CD14-positive monocyte (primary cell): Measurements from ENCODE around the gene BOC. TPM values are rescaled to one million over a fixed set of nuclear protein-coding genes. Genes with fewer than 3 reads are reported as not detected.

Experiments used
- DNase-seq, 3 donors: peaks; one replicate each; pipeline ENCODE4 v3.0.0-alpha.2; 2011 to 2022
- H2AFZ ChIP-seq: 2 replicates; pipeline ENCODE4 v1.6.0; 2012; ENCODE audit warnings: mild to moderate bottlenecking, low read depth, low read length, inconsistent platforms; ENCODE audit not compliant: insufficient read depth, poor library complexity, severe bottlenecking
- H3K27ac ChIP-seq, 2 donors: 1 replicate in 1 of 2; 2 replicates in 1 of 2; pipeline ENCODE4 v1.5.1; 2012 to 2013; ENCODE audit warnings: low read length in 2 of 2, control low read depth in 1 of 2, inconsistent platforms in 1 of 2, low read depth in 1 of 2, mild to moderate bottlenecking in 1 of 2
- H3K27me3 ChIP-seq, 2 donors: one replicate each; pipeline versions ENCODE4 v1.6.0 to v1.6.1; 2011 to 2013; ENCODE audit warnings: low read length in 2 of 2; ENCODE audit not compliant: control insufficient read depth in 2 of 2, insufficient read depth in 2 of 2
- H3K36me3 ChIP-seq, 2 donors: replicated peaks in 1 of 2; 1 replicate in 1 of 2; 2 replicates in 1 of 2; pipeline versions ENCODE4 v1.5.1 to v1.6.1; 2012 to 2013; ENCODE audit warnings: low read length in 2 of 2, control low read depth in 1 of 2, inconsistent platforms in 1 of 2, mild to moderate bottlenecking in 1 of 2; ENCODE audit not compliant: insufficient read depth in 2 of 2, control insufficient read depth in 1 of 2
- H3K4me1 ChIP-seq, 2 donors: 1 replicate in 1 of 2; 2 replicates in 1 of 2; pipeline versions ENCODE4 v1.5.1 to v1.6.1; 2012 to 2013; ENCODE audit warnings: low read length in 2 of 2, control low read depth in 1 of 2, inconsistent platforms in 1 of 2, mild to moderate bottlenecking in 1 of 2, moderate library complexity in 1 of 2; ENCODE audit not compliant: insufficient read depth in 2 of 2, control insufficient read depth in 1 of 2
- H3K4me2 ChIP-seq: replicated peaks from 2 replicates; pipeline ENCODE3; 2012; ENCODE audit warnings: low read length, moderate library complexity, mild to moderate bottlenecking; ENCODE audit not compliant: poor library complexity, severe bottlenecking; ENCODE audit errors: extremely low read depth
- H3K4me3 ChIP-seq, 3 experiments: fragments of 200-600 bp in 1 of 3; sonication (generic) in 1 of 3; replicated peaks in 1 of 3; 1 replicate in 2 of 3; 2 replicates in 1 of 3; pipeline ENCODE4 v1.5.1; 2011 to 2013; ENCODE audit warnings: low read length in 3 of 3, mild to moderate bottlenecking in 3 of 3, control low read depth in 2 of 3, low read depth in 2 of 3, inconsistent platforms in 1 of 3, moderate library complexity in 1 of 3
- H3K79me2 ChIP-seq: 2 replicates; pipeline ENCODE4 v1.6.0; 2012; ENCODE audit warnings: mild to moderate bottlenecking, control low read depth, inconsistent platforms, low read length, moderate library complexity; ENCODE audit not compliant: insufficient read depth
- H3K9ac ChIP-seq: 2 replicates; pipeline ENCODE4 v1.6.0; 2017; ENCODE audit warnings: low read length, mild to moderate bottlenecking; ENCODE audit not compliant: insufficient read depth, poor library complexity, severe bottlenecking
- H3K9me3 ChIP-seq, 2 donors: replicated peaks in 1 of 2; 1 replicate in 1 of 2; 2 replicates in 1 of 2; pipeline versions ENCODE4 v1.5.1 to v1.6.1; 2012 to 2013; ENCODE audit warnings: low read length in 2 of 2, control low read depth in 1 of 2; ENCODE audit not compliant: control insufficient read depth in 1 of 2, insufficient read depth in 1 of 2
- H4K20me1 ChIP-seq: 2 replicates; pipeline ENCODE4 v1.6.0; 2012; ENCODE audit warnings: mild to moderate bottlenecking, low read length, control low read depth, moderate library complexity; ENCODE audit not compliant: insufficient read depth
- H3K27ac Mint-ChIP-seq, 7 donors: one replicate each; pipeline ENCODE4 v1.8.0; 2020; ENCODE audit warnings: mild to moderate bottlenecking in 7 of 7, mixed read lengths in 7 of 7, moderate library complexity in 6 of 7, inconsistent platforms in 2 of 7
- H3K27me3 Mint-ChIP-seq, 3 donors: one replicate each; pipeline ENCODE4 v1.8.0; 2021 to 2022; ENCODE audit warnings: low read depth in 3 of 3, mild to moderate bottlenecking in 3 of 3, mixed read lengths in 3 of 3, moderate library complexity in 3 of 3, inconsistent platforms in 1 of 3
- H3K36me3 Mint-ChIP-seq, 2 donors: one replicate each; pipeline ENCODE4 v1.8.0; 2020; ENCODE audit warnings: mixed read lengths in 2 of 2, inconsistent platforms in 1 of 2, mild to moderate bottlenecking in 1 of 2
- H3K4me1 Mint-ChIP-seq: one replicate; pipeline ENCODE4 v1.8.0; 2020; ENCODE audit warnings: mild to moderate bottlenecking, mixed read lengths
- H3K4me3 Mint-ChIP-seq, 2 donors: one replicate each; pipeline ENCODE4 v1.8.0; 2020; ENCODE audit warnings: mild to moderate bottlenecking in 2 of 2, mixed read lengths in 2 of 2, moderate library complexity in 1 of 2
- H3K9me3 Mint-ChIP-seq, 7 donors: one replicate each; pipeline ENCODE4 v1.8.0; 2020 to 2022; ENCODE audit warnings: mixed read lengths in 7 of 7, mild to moderate bottlenecking in 6 of 7, moderate library complexity in 6 of 7, inconsistent platforms in 2 of 7
- CTCF ChIP-seq: fragments of 200-600 bp; IDR thresholded peaks from one replicate; pipeline ENCODE4 v1.8.0; 2022; ENCODE audit warnings: antibody characterized with exemption, mild to moderate bottlenecking
- WGBS: methylation state at CpG from one replicate; pipeline ENCODE4 v1.1.5; 2013; ENCODE audit warnings: missing lambda C conversion rate; ENCODE audit not compliant: insufficient coverage; 5-methylcytosine and 5-hydroxymethylcytosine counted together
- intact Hi-C, 2 donors: fragments of 100-400 bp; cut with micrococcal nuclease; formaldehyde crosslinking; loops; one replicate each; pipeline versions ENCODE4 v1.15.0 to v1.15.1; 2023
- polyA plus RNA-seq, 3 donors: library from polyadenylated mRNA; depleted of rRNA in 1 of 3; unstranded in 2 of 3; stranded (reverse) in 1 of 3; fragments of 300-500 nt in 2 of 3; fragments of >200 nt in 1 of 3; fragmentation: Illumina TruSeq in 2 of 3; gene quantifications; 1 replicate in 2 of 3; 2 replicates in 1 of 3; pipeline ENCODE4 v1.2.3, GENCODE V29; 2012 to 2021

BOC gene
- polyA plus RNA-seq, 3 donors = not detected

GRCh38 chr3:113165841-113166240, 45.5 kb upstream of the BOC start:
- Histone ChIP-seq H3K27ac (no peak overlapping the region), H3K36me3 (no peaks in the 10 kb centered on the region), H3K9me3 (no peaks in the 10 kb centered on the region), H3K4me3 (no peak overlapping the region), H3K9ac (no peak overlapping the region), H3K4me2 (no peak overlapping the region), H4K20me1 (no peaks in the 10 kb centered on the region), H3K79me2 (no peaks in the 10 kb centered on the region), H2AFZ (no peak overlapping the region), H3K27me3 (no peaks in the 10 kb centered on the region), H3K4me1 (no peaks in the 10 kb centered on the region)
- Mint-ChIP-seq H3K27ac (no peak overlapping the region), H3K9me3 (peaks cover 0 to 4% (median 0%) of the 10 kb centered on the region in 7 donors), H3K4me3 (no peak overlapping the region), H3K27me3 (peaks cover 2 to 5% (median 3%) of the 10 kb centered on the region in 3 donors), H3K4me1 (no peaks in the 10 kb centered on the region), H3K36me3 (no peaks in the 10 kb centered on the region)
- no peak for DNase-seq
- intact Hi-C loops = no loop called here
- no peak for TF ChIP-seq CTCF
- WGBS = no CpG with 5 or more reads among the region's 3 CpGs

- peaks cover 0 to 4% (median 0%) of the 10 kb centered on the region in 7 donors for H3K9me3 Mint-ChIP-seq
- Histone ChIP-seq H3K27ac (no peak overlapping the region), H3K36me3 (no peaks in the 10 kb centered on the region), H3K27me3 (no peaks in the 10 kb centered on the region), H3K9ac (no peak overlapping the region), H3K4me3 (no peak overlapping the region), H3K4me2 (no peak overlapping the region), H3K4me1 (no peaks in the 10 kb centered on the region), H3K79me2 (no peaks in the 10 kb centered on the region), H4K20me1 (no peaks in the 10 kb centered on the region), H2AFZ (no peak overlapping the region), H3K9me3 (no peaks in the 10 kb centered on the region)
- WGBS = no CpG with 5 or more reads among the region's 1 CpG
- no peak for DNase-seq
- no peaks in the 10 kb centered on the region for H3K36me3 Mint-ChIP-seq
- TF ChIP-seq CTCF = no peak
- H3K27me3 Mint-ChIP-seq = peaks cover 2 to 4% (median 3%) of the 10 kb centered on the region in 3 donors
- H3K27ac Mint-ChIP-seq = no peak overlapping the region
- no peak overlapping the region for H3K4me3 Mint-ChIP-seq
- H3K4me1 Mint-ChIP-seq = no peaks in the 10 kb centered on the region
- intact Hi-C loops = no loop called here
These were observed 45.0 kb upstream of the BOC start for GRCh38 chr3:113166357-113166718.
